ENCODE data around the gene CRYZ.

DNA sequence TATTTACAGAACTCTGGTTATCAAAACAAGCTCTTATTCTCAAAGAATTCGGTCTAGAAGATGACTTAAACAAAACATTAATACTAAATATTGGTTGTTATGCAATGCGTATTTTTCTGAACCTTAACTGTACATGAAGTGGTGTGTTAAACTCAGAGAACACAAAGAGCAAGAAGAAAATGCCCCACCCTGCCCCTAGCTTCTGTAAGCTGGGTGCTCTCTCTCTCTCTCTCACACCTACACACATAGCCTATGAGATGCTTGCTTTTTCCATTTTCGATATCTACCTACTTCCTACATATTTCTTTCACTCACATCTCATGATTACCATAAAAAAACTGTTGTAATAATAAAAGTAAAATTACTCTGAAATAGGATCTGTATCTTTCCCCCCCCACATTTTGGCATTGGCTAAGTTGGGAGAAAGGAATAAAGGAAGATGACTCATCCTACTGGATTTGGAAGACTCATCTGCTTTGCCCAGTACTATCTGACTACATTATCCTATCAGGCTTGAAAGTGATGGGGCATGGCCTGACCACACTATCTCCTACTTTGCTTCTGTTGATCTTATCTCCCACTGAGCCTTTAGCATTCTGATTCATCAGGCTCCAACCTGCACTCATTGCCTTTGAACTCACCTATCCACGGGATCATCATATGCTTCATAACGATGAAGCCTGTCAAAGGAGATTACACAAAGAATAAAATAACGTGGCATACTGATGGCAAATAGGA, 2.9 kb downstream of the CRYZ start:
- TF ChIP-seq, protein P1, sequence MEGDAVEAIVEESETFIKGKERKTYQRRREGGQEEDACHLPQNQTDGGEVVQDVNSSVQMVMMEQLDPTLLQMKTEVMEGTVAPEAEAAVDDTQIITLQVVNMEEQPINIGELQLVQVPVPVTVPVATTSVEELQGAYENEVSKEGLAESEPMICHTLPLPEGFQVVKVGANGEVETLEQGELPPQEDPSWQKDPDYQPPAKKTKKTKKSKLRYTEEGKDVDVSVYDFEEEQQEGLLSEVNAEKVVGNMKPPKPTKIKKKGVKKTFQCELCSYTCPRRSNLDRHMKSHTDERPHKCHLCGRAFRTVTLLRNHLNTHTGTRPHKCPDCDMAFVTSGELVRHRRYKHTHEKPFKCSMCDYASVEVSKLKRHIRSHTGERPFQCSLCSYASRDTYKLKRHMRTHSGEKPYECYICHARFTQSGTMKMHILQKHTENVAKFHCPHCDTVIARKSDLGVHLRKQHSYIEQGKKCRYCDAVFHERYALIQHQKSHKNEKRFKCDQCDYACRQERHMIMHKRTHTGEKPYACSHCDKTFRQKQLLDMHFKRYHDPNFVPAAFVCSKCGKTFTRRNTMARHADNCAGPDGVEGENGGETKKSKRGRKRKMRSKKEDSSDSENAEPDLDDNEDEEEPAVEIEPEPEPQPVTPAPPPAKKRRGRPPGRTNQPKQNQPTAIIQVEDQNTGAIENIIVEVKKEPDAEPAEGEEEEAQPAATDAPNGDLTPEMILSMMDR (conservative IDR thresholded peaks at IDR 0.05): no peak
- no peak for TF ChIP-seq ZFX (IDR thresholded peaks at IDR 0.05)

Measured in C4-2B (cell line).